HG02840 (cell line): Measurements from ENCODE around the gene SERPINA12.

ENCODE experiments used
- ATAC-seq: cut with Tn5 transposase; IDR thresholded peaks from one replicate; pipeline ENCODE4 v1.9.1; 2021; ENCODE audit warnings: mild to moderate bottlenecking, moderate library complexity, moderate number of reproducible peaks; ENCODE audit not compliant: unreplicated experiment, low FRiP score

SERPINA12 gene, protein sequence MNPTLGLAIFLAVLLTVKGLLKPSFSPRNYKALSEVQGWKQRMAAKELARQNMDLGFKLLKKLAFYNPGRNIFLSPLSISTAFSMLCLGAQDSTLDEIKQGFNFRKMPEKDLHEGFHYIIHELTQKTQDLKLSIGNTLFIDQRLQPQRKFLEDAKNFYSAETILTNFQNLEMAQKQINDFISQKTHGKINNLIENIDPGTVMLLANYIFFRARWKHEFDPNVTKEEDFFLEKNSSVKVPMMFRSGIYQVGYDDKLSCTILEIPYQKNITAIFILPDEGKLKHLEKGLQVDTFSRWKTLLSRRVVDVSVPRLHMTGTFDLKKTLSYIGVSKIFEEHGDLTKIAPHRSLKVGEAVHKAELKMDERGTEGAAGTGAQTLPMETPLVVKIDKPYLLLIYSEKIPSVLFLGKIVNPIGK

DNA sequence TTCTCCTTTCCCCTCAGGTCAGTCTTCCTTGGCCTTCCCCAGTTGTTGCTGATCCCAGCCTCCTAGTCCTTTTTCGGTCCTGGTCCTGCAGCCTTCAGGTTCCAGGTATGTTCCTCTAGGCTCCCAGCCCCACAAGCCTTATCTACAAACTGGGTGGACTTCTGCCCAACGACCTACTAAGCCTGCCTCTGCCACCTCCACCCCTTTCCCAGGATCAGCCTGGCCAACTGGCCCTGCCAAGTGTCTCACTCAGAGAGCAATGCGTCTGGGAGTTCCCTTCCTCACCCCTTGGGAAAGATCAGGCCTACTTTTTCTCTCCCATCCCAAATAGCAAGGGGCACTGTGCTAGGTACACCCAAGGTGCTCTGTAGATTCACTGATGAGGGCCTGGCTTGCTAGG lies at the start of gene SERPINA12:
Gene SERPINA12 (minus strand): TSS at position 114 of the 400 bp plus-strand sequence. CDS start 11,072 bp downstream, outside the sequence.
- no peak for ATAC-seq

DNA sequence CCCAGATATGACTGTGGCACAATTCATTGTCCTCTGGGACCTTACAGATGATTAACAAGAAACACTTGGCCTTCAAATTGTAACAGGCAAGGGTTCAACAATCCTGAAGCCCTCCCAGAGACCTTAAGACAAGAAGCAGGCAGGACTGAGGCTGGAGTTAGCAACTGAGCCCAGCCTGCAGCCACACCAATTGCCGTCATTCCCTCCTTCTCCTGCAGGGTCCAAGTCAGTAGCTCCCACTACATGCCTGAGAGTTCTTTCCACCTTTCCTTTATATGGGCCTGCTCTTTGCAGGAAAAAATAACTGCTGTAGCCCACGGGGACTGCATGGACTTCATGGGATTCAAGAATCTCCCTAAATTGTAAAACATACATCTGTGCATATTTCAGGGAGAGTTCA lies 49.6 kb upstream of the SERPINA12 start:
- ATAC-seq: no peak

DNA sequence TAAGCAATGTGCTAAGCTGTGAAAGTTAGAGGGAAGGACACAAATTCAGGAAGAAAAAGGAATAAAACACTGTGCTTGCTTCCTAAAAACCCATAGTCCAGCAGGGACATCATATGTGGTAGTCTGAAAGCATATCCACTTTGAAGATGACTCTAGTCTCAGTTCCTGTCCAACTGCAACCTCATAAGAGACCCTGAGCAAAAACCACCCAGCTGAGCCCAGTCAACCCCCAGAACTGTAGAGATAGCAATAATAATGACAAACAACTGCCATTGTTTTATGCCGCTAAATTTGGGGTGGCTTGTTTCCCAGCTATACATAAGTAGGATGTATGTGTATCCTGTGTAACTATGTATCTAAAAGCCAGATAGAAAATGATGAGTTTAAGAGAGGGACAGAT lies 48.1 kb upstream of the SERPINA12 start:
- no peak for ATAC-seq

DNA sequence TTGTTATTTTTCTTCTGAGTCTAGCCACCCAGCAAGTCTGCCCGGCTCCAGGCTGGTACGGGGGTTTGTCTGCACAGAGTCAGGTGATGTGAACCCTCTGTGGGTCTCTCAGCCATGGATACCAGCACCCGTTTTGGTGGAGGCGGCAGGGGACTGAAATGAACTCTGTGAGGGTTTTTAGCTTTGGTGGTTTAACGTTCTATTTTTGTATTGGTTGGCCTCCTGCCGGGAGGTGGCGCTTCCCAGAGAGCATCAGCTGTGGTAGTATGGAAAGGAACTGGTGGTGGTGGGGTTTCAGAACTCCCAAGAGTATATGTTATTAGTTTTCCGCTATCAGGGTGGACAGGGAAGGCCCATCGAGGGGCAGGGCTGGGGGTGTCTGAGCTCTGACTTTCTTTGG lies 46.7 kb upstream of the SERPINA12 start:
- no peak for ATAC-seq

DNA sequence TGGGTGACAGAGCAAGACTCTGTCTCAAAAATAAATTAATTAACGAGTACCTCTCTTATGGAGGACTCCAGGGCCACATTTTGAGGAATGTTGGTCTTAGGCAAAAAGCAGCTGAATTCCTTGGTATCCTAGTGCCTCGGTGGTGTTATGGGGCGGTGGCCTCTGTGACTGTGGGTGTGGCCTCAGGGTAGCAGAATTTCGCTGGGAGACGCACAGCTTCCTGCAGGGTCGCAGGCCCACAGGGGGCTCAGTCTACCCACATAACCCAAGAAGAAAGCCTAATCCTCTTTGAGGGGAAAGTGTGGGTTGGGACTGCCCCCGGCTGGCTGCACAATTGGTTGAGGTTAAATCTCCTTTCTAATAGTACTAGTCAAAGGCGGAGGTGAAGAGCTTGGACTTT lies 40.8 kb upstream of the SERPINA12 start:
- ATAC-seq: no peak

DNA sequence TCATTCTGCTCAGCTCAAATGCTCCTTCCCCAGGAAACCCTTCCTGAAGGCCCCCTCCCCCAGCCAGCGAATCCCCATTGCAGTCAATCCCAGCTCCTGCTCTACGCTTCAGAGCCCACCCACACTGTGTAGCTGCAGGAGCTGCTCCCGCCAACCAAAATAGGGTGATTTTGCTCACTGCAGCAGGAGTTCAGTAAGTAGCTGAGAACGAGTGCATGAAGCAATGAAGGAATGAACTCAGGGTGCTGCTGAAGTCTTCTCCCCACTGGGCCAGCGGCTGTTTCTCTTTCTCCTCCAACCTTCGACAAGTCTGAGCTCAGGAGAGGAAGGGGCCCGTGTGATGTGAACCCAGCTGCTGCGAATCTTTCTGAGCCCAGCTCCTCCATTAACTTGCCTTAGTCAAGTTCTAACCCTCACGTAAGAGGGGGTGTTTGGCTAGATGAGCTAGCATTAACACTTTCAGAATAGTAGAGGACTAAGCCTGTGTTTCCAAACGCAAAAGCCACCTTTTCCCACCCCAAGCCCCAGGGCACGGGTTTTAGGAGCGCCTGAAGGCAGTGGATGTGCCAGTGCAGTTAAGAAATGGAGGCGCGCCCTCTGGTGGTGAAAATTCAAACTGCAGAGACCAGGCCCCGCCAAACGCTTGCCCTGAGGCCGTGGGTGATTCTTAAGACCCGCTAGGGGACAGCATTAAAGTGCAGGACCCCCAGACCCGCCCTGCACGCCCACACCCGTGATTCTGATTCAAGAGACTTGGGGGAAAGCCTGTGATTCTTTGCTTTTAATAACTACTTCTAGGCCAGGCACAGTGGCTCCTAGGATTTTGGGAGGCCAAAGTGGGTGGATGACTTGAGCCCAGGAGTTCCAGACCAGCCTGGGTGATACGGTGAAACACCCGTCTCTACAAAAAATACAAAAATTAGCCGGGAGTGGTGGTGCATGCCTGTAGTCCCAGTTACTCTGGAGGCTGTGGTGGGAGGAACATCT lies 40.0 kb upstream of the SERPINA12 start:
- ATAC-seq: no peak

DNA sequence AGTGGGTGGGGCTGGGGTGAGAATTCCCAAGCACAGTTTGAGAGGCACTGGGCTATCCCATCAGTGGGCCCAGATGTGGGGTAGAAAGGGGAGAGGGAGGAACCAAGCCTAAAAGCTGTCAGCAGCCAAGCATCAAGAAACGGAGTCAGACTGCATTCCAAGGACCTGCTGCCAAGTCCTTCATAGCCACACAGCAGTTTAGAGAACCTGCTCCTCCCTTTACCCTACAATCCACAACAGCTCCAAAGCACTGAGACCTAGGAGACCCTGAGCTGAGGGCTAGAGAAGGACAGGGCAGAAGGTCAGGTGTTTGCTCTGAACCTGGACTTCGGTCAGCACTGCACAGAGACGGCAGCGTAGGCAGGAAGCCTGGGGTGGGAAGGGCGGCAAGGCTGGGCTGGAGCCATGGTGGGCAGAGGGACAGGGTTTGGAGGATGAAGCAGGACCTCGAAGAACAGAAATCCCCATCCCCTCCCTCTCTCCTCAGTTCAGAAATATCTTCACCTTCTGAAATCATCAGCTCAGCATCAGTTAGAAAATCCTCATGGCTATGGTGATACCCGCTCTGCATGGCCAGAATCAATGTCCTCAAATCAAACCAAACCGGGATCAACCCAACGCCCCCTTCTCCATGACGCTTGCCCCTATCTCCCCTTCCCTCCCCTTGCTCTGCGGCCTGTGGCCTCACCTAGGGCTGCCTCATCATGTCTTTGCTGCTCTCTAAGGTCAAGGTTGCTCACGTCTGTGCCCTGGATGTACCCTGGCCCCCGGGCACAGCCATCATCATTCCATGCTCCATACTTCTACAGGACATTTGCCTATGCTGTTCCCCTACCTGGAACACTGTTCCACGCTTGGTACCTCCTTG lies 39.1 kb upstream of the SERPINA12 start:
- ATAC-seq: no peak

DNA sequence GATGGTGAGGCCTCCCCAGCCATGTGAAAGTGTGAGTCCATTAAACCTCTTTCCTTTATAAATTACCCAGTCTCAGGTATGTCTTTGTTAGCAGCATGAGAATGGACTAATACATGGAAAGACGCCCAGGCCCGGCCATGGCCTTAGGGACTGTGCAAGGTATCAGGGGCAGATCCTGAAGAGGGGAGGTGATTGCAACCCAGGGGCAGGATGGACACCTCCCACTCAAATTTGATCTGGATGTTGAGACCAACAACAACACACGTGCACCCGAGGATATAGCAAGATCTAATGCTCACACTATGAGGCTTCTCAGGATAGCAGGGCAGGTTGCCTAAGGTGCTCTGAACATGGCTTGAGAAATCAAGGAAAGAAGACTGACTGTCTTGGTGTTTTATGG lies 38.5 kb upstream of the SERPINA12 start:
- ATAC-seq: no peak

DNA sequence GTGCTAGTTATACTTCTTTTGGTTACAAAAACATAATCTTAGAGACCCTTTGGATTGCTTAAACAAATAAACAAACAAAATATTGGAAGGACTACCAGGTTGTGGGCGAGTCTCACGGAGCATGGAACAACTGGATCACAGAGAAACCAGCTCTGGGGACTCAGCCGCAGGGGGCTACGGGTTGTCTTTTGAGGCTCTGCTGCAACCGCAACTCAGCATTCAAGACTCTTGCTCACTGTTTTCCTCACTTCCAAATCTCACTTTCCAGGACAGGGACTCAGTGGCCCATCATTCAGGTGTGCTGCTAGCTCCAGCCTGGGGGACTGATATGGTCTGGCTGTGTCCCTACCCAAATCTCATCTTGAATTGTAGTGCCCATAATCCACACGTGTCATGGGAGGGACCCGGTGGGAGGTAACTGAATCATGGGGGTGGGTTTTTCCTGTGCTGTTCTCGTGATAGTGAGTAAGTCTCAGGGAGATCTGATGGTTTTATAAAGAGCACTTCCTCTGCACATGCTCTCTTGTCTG lies 37.9 kb upstream of the SERPINA12 start:
- ATAC-seq: no peak

DNA sequence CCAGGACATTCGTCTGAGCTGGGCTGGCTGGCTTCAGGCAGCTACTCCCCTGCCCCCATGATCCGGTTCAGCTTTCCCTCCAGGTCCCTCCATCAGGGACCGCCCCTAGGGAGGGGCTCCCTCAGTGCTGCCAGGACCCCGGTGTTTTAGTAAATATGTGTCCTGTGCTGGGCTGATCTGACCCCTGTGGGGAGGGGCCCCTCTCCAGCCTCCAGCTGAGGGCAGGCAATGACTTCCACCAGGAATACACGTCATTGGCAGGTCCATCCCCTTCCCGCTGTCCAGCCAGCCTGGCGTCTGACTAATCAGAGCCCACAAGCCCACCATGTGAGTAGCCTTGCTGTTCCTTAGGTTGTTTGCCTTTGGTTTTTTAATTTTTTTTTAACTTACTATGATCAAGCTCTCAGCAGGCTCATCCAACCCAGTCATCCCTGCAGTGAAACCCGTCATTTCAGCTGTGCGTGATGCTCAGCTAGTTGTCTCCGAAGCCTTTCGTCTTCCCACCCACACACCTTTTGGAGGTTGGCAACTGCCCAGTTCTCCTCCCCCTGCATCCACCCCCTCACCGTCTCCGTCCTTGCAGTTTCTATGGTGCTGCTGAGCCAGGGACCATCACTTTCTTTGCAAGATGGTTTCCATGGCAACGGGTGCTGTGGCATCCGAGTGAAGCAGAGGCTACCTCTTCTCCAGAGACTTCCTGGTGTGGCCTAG lies 36.0 kb upstream of the SERPINA12 start:
- ATAC-seq: no peak

DNA sequence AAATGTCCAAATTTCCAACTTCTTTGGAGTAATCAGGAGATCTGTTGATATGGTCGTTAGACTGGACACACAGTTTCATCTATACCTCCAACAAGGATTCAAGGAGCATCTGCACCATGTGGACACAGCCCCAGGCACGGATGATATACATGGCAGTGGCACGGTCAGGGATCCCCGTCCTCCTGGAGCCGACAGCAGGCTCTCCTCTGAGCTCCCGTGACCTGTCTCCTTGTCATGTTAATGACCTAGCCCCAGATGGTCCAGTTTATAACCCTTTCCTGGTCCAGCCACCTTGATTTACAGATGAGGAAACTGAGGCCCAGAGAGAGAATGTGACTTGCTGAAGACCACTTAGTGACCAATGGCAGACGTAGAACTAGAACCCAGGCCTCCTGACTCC lies 35.5 kb upstream of the SERPINA12 start:
- no peak for ATAC-seq

DNA sequence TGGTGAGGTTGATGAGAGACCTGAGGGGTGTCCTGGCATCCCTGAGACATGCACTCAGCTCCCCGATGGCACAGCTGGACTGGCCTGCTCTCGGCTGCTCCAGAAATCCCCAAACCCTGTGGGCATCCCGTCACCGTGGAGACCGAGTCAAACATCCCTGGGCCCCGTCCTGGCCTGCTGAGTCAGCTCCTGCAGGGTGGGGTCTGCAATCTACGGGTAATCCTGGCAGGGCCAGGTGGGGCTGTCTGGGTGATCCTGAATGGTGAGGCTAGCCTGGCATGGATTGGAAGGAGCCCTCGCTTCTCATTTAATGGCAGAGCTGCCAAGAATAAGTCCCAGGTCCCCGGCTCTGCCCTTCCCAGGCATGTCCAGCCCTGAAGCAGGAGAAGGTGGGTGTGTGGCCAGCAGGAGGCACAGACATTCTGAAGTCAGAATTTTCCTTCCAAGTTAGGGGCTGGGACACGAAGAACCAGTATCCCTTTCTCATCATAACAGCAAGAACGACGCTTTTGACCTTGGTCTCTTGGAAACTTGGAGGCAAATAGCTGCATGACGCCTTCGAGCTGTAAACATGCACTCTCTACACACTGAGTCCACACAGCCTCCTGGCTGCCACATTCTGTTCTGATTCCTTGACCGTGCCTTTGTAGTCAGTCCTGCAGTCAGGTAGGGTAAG lies 34.3 kb upstream of the SERPINA12 start:
- no peak for ATAC-seq

DNA sequence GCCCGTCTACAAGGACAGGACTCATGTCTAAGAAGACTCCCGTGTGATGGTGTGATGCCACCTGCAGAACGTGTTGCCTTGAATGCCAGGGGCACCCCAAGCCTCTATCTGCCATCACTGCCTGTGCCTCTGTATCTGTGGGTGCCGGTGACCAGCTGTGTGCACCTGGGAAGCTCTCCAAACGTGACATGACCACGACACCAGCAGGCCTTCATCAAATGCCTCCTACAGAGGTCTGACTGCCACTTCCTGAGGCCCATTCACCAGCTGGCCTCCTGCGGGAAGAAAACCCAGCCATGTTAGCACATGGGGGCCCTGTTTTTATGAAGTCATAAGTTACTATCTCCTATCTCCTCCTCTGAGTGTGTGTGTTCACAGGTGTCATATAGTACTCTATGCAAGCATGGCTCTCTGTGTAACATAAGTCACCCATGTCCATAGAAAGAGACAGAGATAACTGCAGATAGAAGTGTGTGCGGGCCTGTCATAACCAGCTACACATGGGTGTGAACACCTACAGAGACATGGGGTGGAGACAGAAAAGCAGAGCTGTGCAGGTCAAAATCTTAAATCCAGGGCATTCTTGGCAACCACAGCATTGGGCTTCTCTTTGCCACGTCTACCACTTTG lies 33.7 kb upstream of the SERPINA12 start:
- ATAC-seq: no peak

DNA sequence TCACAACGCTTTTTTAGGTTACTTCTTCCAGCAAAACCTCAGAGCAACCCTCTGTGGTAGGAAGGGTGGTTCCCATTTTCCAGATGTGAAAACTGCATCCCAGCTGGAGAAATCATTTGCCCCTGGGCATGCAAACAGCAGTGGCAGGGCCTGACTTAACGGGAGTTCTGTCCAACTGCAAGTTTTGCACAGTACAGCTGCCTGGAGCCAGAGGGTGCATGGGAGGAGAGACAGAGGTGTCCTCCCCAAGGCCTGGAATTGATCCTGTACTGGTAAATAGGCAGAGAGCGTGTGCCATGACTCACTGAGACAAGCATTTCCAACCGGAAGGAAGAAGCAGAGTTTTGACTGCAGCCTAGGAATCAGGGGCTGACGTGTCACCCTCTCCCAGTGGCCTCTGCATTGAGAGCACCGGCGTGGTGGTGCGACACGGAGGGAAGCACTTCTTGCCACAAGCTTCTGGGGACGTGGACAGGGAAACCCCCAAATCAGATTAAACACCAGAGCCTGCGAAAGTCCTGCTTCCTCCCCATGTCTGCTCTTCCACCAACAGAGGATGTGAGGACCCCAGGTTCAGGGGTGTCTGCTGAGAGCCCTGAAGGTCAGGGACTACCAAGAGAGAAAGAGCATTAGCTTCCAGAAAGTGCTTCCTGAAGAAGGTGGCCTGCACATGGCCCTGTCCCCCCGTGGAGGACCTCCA lies 33.0 kb upstream of the SERPINA12 start:
- no peak for ATAC-seq

DNA sequence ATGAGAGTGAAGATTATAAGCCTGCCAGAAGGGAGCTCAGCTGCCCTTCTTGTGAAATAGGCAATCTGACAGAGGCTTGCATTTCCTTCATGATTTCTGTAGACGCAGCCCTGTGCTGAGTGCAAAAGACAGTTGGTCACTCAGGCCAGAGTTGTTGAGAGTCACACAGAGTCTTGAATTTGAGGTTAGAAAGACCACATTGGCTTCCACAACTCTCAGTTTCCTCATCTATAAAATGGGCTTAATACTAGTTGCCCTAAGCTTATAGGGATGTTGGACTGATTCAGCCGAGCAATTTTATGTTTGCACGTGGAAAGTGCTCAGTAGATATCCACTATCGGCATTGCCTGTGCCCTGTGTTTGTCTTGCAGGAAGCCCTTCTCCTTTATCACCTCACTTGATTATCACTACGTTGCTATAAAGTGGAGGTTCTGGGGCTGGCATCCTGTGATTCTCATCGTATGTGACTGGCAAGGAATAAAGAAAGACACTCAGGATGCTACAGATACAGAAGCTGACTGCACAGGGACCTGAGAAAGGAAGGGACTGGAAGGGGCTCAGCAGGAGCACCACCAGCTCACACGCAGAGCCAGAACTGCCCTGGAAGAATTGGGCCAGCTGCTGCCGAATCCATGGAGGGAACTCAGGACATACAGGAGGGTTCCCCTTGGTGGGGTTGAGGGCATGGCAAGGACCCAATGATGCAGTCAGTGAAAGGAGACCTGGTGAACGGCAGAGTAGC lies 32.1 kb upstream of the SERPINA12 start:
- ATAC-seq: no peak

DNA sequence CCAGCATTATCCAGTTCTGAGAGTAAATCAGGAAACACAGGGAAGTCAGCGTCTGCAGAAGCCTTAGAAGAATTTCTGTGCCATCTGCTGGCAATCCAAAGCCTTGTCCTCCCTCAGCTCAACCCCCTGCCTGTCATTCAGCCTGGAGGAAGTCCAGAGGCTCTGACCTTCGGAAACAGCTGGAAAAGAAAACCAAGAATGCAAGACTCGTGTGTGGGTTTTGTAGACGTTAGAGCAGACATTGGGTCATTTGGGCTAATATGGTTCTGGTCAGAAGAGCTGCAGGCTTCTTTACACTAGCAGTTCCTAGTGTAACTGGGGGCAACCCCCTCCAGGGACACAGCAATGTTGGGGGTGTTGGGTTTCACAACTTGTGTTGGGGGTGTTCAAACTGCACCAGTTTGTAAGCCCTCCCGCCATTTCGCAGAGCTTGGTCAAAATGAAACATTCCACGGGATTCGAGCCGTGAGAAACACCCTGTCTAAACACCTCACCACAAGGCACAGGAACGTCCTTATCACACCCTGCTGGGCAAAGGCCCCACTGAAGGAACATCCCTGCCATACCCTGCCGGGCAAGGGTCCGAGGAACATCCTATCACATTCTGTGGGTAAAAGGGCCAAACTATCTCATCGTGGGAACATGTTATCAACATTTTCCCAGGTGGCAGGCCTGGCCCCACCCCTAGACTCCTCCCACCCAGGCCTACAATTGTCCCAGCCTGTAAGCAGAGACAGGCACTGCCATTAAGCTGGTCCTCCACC lies 30.9 kb upstream of the SERPINA12 start:
- ATAC-seq: no peak

DNA sequence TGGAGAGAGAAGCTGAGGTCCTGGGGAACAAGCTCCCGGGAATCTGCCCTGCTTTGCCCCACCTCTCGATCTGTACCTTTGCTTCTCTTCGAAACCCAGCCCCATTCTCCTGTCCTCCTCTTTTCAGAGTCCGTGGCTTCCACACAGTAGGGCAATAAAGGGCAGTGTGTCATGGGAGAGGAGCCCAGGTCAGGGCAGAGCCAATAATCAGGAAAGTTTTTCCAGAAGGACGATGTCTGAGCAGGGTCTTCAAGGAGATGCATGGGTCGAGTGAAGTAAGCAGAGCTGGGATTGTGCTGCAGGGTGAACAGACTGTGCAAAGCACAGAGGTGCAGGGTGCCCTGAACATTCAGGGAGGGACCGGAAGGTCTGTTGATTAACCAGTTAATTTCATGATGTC lies 29.9 kb upstream of the SERPINA12 start:
- ATAC-seq: no peak
